Esophagus muscularis mucosa (tissue), 4 donors: ENCODE results near the gene ALG12. TPM values are rescaled to one million over a fixed set of nuclear protein-coding genes. Genes with fewer than 3 reads are reported as not detected.

ENCODE experiments used
- DNase-seq: peaks from one replicate; pipeline ENCODE4 v3.0.0-alpha.2; 2017; ENCODE audit errors: extremely low spot score
- H3K27ac ChIP-seq, 4 donors: fragments of 200-600 bp; sonication (generic); replicated peaks in 1 of 4; 1 replicate in 3 of 4; 2 replicates in 1 of 4; pipeline ENCODE4 v1.5.1; 2016 to 2019; ENCODE audit warnings: mild to moderate bottlenecking in 1 of 4
- H3K27me3 ChIP-seq, 4 donors: fragments of 200-600 bp; sonication (generic); one replicate each; pipeline versions ENCODE4 v1.5.1 to v1.6.0; 2016 to 2019
- H3K36me3 ChIP-seq, 4 donors: fragments of 200-600 bp; sonication (generic); one replicate each; pipeline ENCODE4 v1.5.1; 2016 to 2019
- H3K4me1 ChIP-seq, 4 donors: fragments of 200-600 bp; sonication (generic); one replicate each; pipeline ENCODE4 v1.5.1; 2016 to 2019
- H3K4me3 ChIP-seq, 4 donors: fragments of 200-600 bp; sonication (generic); 1 replicate in 2 of 4; 2 replicates in 2 of 4; pipeline ENCODE4 v1.5.1; 2016 to 2019; ENCODE audit warnings: mild to moderate bottlenecking in 4 of 4, moderate library complexity in 1 of 4
- H3K9me3 ChIP-seq, 4 donors: fragments of 200-600 bp; sonication (generic); 1 replicate in 3 of 4; 2 replicates in 1 of 4; pipeline ENCODE4 v1.5.1; 2016 to 2019
- EP300 ChIP-seq: sonication (generic); formaldehyde crosslinking; IDR thresholded peaks from one replicate; pipeline ENCODE4 v1.6.1; 2017; ENCODE audit warnings: antibody characterized with exemption
- POLR2A ChIP-seq: fragments of 450-650 bp; IDR thresholded peaks from one replicate; pipeline ENCODE4 v1.6.1; 2017; ENCODE audit warnings: antibody characterized with exemption, moderate library complexity, mild to moderate bottlenecking, low read depth
- POLR2AphosphoS5 ChIP-seq, 2 donors: sonication (generic); formaldehyde crosslinking; IDR thresholded peaks; one replicate each; pipeline ENCODE4 v1.6.1; 2017; ENCODE audit warnings: antibody characterized with exemption in 2 of 2
- WGBS: methylation state at CpG from one replicate; pipeline ENCODE4 v1.1.5; 2018; 5-methylcytosine and 5-hydroxymethylcytosine counted together
- intact Hi-C: fragments of 100-400 bp; cut with DNase I; formaldehyde crosslinking; loops from one replicate; pipeline ENCODE4 v1.15.1; 2023
- total RNA-seq, 4 donors: library from RNA; depleted of rRNA; stranded (reverse); fragments of >200 nt; gene quantifications; one replicate each; pipeline versions ENCODE4 v1.1.0 to v1.2.1, GENCODE V29; 2016
- TF ChIP-seq, protein P1 (sequence below), 3 experiments: fragments of 200-600 bp in 2 of 3; fragments of 450-650 bp in 1 of 3; sonication (generic) in 2 of 3; IDR thresholded peaks; one replicate each; pipeline ENCODE4 v1.5.1; 2017 to 2019; ENCODE audit warnings: antibody characterized with exemption in 3 of 3, mild to moderate bottlenecking in 2 of 3, moderate library complexity in 1 of 3

Gene ALG12
- total RNA-seq, 4 donors from 2014 or later = 17.7 to 28.0 (median 23.8) TPM

DNA sequence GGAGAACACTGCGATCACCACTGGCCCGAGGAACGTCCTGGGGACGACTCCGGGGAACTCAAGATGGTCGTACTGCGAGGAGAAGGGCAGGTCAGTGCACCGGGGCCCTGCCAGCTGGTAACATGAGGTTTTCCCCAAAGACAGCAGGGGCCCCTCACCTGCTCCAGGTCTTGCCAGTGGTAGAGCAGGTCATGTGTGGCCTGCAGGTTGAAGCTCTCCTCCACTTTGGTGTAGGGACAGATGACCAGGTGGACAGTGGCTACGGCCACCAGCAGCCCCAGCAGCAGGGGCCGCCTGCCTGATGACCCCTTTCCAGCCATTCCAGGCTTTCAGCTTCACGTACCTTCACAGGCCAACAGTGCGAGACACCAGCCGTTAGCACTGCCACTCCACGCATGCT is 4.8 kb downstream of the ALG12 start:
- WGBS = 98% methylated on average over 12 of the region's 14 CpGs
- no peak for DNase-seq
- Histone ChIP-seq H3K27me3 (no peaks in the 10 kb centered on the region), H3K36me3 (peaks cover 15 to 59% (median 48%) of the 10 kb centered on the region in 4 donors), H3K27ac (no peak overlapping the region), H3K4me3 (no peak overlapping the region), H3K9me3 (no peaks in the 10 kb centered on the region), H3K4me1 (peaks cover 4 to 19% (median 16%) of the 10 kb centered on the region in 4 donors)
- TF ChIP-seq POLR2A = no peak
- TF ChIP-seq POLR2AphosphoS5 (IDR thresholded peaks at IDR 0.05) = no peak
- TF ChIP-seq, protein P1, sequence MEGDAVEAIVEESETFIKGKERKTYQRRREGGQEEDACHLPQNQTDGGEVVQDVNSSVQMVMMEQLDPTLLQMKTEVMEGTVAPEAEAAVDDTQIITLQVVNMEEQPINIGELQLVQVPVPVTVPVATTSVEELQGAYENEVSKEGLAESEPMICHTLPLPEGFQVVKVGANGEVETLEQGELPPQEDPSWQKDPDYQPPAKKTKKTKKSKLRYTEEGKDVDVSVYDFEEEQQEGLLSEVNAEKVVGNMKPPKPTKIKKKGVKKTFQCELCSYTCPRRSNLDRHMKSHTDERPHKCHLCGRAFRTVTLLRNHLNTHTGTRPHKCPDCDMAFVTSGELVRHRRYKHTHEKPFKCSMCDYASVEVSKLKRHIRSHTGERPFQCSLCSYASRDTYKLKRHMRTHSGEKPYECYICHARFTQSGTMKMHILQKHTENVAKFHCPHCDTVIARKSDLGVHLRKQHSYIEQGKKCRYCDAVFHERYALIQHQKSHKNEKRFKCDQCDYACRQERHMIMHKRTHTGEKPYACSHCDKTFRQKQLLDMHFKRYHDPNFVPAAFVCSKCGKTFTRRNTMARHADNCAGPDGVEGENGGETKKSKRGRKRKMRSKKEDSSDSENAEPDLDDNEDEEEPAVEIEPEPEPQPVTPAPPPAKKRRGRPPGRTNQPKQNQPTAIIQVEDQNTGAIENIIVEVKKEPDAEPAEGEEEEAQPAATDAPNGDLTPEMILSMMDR (IDR thresholded peaks at IDR 0.05) = no peak
- TF ChIP-seq EP300 = no peak
- intact Hi-C loops = no loop called here

DNA sequence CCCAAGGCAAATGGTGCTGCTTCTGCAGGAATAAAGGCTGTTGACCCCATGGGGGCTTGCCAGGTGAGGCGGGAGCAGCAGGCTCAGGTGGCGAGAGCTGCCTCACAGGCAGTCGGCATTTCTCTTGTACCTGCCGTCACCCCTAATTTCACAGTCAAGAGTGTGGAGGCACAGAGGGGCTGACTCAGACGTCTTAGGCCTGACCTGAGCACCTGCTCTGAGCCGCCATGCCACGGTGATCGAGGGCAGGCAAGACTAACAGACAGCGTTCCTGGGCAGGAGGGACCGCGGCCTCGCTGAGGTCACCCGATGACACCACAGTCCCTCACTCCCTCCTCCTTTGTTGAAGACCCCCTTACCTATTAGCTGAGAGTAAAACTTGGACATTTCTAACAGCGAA is 5.2 kb downstream of the ALG12 start:
- no peak for DNase-seq
- Histone ChIP-seq H3K27me3 (no peaks in the 10 kb centered on the region), H3K36me3 (peaks cover 15 to 61% (median 49%) of the 10 kb centered on the region in 4 donors), H3K4me3 (no peak overlapping the region), H3K4me1 (peaks cover 4 to 19% (median 16%) of the 10 kb centered on the region in 4 donors), H3K27ac (no peak overlapping the region), H3K9me3 (no peaks in the 10 kb centered on the region)
- intact Hi-C loops = no loop called here
- WGBS = 96% methylated on average over 13 of the region's 14 CpGs
- TF ChIP-seq EP300 = no peak
- TF ChIP-seq POLR2AphosphoS5 (IDR thresholded peaks at IDR 0.05) = no peak
- TF ChIP-seq, protein P1 (IDR thresholded peaks at IDR 0.05) = no peak
- no peak for TF ChIP-seq POLR2A

DNA sequence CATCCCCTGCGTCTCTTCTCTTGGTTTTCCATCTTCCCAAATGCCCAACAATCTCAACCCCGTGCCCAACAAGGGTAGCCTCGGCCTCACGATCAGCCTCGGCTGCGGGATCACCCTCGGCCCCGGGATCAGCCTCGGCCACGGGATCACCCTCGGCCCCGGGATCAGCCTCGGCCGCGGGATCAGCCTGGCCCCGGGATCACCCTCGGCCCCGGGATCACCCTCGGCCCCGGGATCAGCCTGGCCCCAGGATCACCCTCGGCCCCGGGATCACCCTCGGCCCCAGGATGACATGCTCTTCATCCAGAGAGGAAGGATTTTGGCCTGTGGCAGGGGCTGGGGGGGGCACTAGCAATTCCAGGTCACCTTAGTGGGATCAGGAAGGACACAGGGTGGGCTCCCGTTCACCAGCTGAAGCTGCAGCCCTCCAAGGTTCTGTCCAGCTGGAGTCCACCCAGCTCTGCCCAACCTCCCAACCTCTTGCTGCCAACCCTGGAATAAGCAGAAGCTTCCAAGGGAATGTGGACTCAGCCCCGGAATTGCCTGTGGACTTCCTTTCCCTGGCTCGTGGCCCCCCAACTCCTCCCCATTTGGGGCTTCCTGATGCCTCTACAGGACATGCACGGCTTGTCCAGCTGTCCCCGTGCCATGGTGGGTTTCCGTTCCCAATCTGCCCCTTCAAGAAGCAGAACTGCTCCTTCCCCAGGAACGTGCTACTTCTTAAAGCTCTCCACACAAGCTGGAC is 6.2 kb downstream of the ALG12 start:
- no peak for TF ChIP-seq EP300
- no peak for TF ChIP-seq POLR2AphosphoS5 (IDR thresholded peaks at IDR 0.05)
- no peak for TF ChIP-seq POLR2A
- TF ChIP-seq, protein P1 (IDR thresholded peaks at IDR 0.05) = no peak
- peaks cover under 1 to 10% (median 8%) of the 10 kb centered on the region in 4 donors for H3K4me1 ChIP-seq
- no peaks in the 10 kb centered on the region for H3K9me3 ChIP-seq
- DNase-seq = no peak
- no peak overlapping the region for H3K4me3 ChIP-seq
- H3K27me3 ChIP-seq = no peaks in the 10 kb centered on the region
- peaks cover 15 to 71% (median 59%) of the 10 kb centered on the region in 4 donors for H3K36me3 ChIP-seq
- no peak overlapping the region for H3K27ac ChIP-seq
- intact Hi-C loops = no loop called here
- WGBS = 92% methylated on average over 29 of the region's 30 CpGs

GRCh38 chr22:49910229-49911155 is 7.7 kb downstream of the ALG12 start:
- intact Hi-C loops = no loop called here
- WGBS = 86% methylated on average over 12 of the region's 27 CpGs
- H3K4me1 ChIP-seq = no peaks in the 10 kb centered on the region
- H3K27me3 ChIP-seq = no peaks in the 10 kb centered on the region
- DNase-seq = no peak
- H3K4me3 ChIP-seq = no peak overlapping the region
- TF ChIP-seq, protein P1 (IDR thresholded peaks at IDR 0.05) = no peak
- H3K27ac ChIP-seq = no peak overlapping the region
- H3K9me3 ChIP-seq = no peaks in the 10 kb centered on the region
- peaks cover 15 to 87% (median 74%) of the 10 kb centered on the region in 4 donors for H3K36me3 ChIP-seq
